NT2/D1 (cell line): ENCODE data around the gene AKAP13.

Source experiments
- SUZ12 ChIP-seq: IDR thresholded peaks from 2 replicates; pipeline ENCODE4 v1.6.1; 2011; ENCODE audit not compliant: insufficient read length, insufficient read depth; ENCODE audit errors: extremely low read depth
- YY1 ChIP-seq: IDR thresholded peaks from 2 replicates; pipeline ENCODE4 v1.6.1; 2011; ENCODE audit not compliant: insufficient read length, insufficient read depth
- ZNF274 ChIP-seq: IDR thresholded peaks from 2 replicates; pipeline ENCODE4 v1.6.1; 2011; ENCODE audit warnings: mild to moderate bottlenecking, low read depth, low read length

GRCh38 chr15:85398822-85399221 lies 18.4 kb downstream of the AKAP13 start:
- no peak for TF ChIP-seq YY1
- TF ChIP-seq SUZ12, result no peak
- no peak for TF ChIP-seq ZNF274
